Right kidney (tissue), 1 donor: Measurements from ENCODE around the gene TBC1D8.
"Not testable (repeated sequence)": the region's sequence is repeated elsewhere in the genome, so short reads cannot be mapped to it uniquely, and the experiment has no call there.

Source experiments
- DNase-seq: peaks from one replicate; pipeline ENCODE4 v3.0.0-alpha.2; 2016

Gene TBC1D8

DNA sequence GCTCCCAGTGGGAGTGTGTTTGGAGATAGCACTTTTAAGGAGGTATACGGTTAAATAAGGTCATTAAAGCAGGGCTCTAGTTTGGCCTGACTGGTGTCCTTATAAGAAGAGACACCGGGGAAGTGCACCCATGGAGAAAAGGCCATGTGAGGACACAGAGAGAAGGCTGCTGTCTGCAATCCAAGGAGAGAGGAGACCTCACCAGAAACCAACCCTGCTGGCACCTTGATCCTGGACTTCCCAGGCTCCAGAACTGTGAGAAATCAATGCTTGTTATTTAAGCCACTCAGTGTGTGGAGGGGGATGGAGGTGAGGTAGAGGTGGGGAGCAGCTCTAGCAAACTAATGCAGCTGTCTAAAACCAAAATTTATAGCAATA is 87.1 kb downstream of the TBC1D8 start:
- DNase-seq: no peak

GRCh38 chr2:101063352-101064124 is 87.6 kb downstream of the TBC1D8 start:
- DNase-seq: no peak

DNA sequence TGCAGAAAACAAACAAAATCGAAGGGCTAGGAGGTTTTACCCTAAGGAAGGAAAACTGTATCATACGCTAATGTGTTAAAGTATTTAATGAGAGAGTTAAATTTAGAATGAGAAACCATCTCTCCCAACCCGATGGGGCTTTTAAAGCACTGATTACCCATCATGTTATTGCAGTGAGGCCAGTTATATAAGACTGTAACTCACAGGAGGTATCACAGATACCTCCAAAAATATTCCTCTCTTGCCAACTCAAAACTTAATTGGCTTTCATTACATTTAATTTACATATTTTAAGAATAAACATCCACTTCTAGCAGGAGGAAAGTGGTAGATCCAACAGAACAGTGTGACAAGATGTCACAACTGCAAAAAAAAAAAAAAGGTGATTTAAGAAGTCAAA is 92.8 kb downstream of the TBC1D8 start:
- no peak for DNase-seq

GRCh38 chr2:101057051-101057933 is 93.9 kb downstream of the TBC1D8 start:
- DNase-seq: no peak

DNA sequence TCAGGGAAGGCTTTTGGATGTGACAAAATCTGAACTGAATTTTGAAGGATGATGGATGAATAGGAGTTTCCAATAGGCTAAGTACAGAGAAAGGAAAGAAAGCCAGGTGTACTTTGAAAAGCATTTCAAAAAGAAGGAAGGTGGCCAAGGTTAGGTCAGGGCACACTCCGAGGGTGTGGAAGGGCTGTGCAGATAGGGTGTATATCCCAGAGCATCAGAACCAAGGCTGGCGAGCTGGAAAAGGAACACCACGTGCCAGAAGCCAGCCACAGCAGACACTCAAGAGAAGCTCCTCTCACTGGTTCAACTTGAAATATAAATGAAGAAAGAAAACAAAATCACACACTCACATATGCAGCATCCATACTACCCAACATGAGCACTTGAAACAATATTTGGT is 98.1 kb downstream of the TBC1D8 start:
- no peak for DNase-seq

- DNase-seq: no peak
Observed at GRCh38 chr2:101052147-101052546, 99.0 kb downstream of the TBC1D8 start.

GRCh38 chr2:101050886-101051285 is 100.3 kb downstream of the TBC1D8 start:
- DNase-seq: not testable (repeated sequence)

GRCh38 chr2:101048756-101049155 is 102.4 kb downstream of the TBC1D8 start:
- no peak for DNase-seq

DNA sequence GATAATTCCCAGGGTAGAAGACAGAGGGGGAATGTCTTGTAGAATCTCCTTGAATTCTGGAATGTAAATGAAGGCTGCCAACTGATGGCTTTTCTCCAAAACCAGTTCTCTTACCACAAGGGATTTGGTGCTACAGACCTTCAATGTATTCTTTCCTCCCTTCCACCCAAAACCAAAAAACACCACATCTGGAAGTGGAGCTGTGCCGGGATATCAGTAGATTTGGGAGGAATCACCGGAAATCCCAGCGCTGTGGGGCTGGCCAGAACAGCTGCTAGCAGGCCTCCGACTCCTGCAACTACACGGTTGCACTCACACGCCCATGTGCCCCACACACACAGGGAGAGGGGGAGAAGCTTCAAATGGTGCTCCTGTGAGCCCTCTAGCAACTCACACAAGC is 103.4 kb downstream of the TBC1D8 start:
- no peak for DNase-seq

- no peak for DNase-seq
Observed at GRCh38 chr2:101047075-101047766, 104.0 kb downstream of the TBC1D8 start.

DNA sequence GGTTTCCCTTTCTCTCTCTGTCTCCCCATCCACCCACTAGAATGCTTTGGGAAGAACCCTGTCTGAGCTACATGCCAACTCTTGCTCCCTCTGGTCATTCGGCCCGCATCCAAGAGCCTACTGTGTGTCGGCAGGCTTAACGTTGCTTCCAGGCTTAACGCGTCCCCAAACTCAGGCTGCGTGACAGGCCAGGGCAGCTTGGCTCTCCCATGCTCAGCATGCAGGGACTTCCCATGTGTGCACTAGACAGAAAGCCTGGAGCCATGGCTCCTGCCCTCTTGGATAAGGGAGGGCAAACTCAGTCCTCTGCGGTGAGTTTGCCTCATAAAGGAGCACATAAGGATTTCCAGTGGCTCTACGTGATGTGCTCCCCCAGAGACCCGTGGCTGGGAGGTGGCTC is 105.9 kb downstream of the TBC1D8 start:
- DNase-seq: no peak

DNA sequence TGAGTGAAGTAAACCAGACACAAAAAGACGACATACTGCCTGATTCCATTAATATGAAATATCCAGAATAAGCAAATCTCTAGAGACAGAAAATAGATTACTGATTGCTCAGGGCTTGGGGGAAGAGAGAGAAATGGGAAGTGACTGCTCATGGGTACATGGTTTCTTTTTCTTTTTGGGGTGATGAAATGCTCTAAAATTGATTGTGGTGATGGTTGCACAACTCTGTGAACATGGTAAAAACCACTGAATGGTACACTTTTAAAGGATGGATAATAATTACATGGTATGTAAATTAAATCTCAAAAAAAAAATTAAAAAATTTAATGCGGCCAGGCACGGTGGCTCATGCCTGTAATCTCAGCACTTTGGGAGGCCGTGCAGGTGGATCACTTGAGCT is 109.8 kb downstream of the TBC1D8 start:
- DNase-seq: no peak

DNA sequence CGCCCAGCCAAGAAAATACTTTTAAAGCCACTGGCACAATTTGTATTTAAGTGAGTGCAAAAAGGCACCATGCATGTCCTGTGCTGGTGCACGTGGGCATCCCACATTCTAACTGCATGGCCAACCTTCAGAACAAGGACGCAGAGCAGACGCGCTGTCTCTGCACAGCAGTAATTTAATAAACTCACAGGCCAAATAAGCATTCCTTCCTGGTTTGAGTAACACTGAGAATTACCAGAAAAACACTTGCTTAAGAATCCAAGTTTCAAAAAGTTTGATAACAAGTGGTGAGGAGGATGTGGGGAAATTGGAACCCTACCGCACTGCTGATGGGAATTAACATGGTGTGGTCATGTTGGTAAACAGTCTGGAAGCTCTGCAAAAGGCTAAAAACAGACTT is 110.4 kb downstream of the TBC1D8 start:
- no peak for DNase-seq

DNA sequence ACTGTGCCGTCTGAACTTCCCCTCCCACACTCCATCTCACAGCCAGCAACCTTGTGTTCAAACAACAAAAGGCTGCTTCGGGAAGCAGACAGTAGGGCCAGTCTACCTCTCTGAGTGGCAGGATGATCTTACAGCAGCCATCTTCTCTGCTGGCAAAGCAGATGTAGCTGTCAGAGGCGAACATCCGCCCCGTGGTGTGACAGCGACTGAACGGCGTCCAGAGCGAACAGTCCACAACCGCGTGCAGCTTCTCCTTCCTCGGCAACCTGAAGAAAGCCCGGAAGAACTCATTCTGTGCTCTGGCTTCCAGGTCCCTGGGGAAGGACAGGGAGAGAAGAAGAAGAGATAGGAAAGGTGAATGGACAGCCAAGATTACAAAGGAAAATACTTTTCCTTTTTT is 111.1 kb downstream of the TBC1D8 start:
- DNase-seq: no peak

- DNase-seq: no peak
Observed at GRCh38 chr2:101038455-101039255, 112.5 kb downstream of the TBC1D8 start.

- no peak for DNase-seq
Observed at GRCh38 chr2:101037161-101037755, 113.9 kb downstream of the TBC1D8 start.

- no peak for DNase-seq
Observed at GRCh38 chr2:101036562-101036961, 114.6 kb downstream of the TBC1D8 start.

DNA sequence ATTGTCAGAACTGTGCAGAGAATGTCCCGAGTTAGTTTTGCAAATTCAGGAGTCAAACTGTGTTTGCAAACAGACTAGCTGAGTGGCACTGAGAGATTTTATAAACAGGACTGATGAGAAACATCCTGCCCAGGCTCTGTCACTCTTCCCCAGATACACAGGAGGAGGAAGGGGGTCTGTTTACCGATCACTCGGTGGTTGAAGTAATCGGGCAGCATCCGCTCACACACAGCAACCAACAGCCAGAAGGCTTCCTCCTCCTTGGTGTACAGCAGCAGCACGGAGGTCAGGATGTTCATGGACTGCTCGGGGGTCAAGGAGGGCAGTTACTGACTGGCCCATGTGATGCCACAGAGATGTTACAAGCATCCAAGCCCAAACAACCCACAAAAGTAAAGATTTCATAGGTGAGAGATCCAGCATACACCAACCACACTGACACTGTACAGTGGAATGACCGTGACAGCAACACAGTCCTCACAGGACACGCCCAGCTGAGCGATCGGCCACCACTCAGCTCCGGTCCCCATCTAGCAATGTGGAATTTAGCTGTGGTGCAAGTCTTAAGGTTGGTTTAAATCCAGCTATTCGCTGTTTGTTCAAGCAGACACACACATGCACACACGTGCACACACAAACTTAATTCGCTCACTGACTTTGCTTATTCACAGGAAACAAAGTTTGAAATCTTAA is 119.0 kb downstream of the TBC1D8 start:
- no peak for DNase-seq

DNA sequence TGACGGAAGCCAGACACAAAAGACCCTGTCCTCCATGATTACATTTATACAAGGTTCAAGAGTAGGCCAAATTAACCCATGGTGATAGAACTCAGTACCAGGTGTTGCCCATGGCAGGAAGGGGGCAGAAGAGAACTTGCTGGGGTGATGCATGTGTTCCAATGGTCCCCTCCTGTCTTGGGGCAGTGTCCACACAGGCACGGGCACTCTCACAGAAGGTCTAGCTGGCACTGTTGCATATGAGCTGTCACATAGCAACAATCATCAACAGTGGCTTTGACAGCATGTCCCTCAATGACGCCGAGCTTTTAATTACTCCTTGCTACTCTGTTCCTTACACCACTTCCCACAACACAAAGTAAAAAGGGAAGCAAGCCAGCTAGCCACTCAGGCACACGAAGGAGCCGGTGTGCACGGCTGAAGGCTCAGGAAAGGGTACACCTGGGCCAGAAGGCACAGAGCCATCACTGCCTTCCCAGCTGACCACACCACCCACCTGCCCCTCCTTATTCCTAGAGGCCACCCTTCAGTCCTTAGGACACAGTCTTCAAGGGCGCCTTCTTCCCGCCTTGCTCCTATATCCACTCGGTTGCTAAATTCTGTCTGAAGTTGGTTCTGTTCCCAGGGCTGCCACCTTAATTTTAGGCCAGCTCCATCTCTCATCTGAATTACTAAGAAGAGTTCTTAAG is 120.2 kb downstream of the TBC1D8 start:
- DNase-seq: no peak

- no peak for DNase-seq
Observed at GRCh38 chr2:101027852-101028251, 123.3 kb downstream of the TBC1D8 start.
